NT2/D1 (cell line): ENCODE results near the gene FYCO1.

Source experiments
- DNase-seq: peaks from one replicate; pipeline ENCODE4 v3.0.0-alpha.2; 2011; ENCODE audit warnings: low read depth, low spot score
- H3K27me3 ChIP-seq: 2 replicates; pipeline ENCODE4 v1.6.0; 2011; ENCODE audit warnings: mild to moderate bottlenecking; ENCODE audit not compliant: insufficient read length, insufficient read depth
- H3K36me3 ChIP-seq: 2 replicates; pipeline ENCODE4 v1.6.1; 2011; ENCODE audit warnings: mild to moderate bottlenecking, low read length, mixed read lengths; ENCODE audit not compliant: insufficient read depth, insufficient read length
- H3K4me1 ChIP-seq: 2 replicates; pipeline ENCODE4 v1.5.1; 2011; ENCODE audit not compliant: insufficient read depth, insufficient read length
- H3K4me3 ChIP-seq: 2 replicates; pipeline ENCODE4 v1.5.1; 2011; ENCODE audit warnings: low read depth; ENCODE audit not compliant: insufficient read length
- H3K9ac ChIP-seq: 2 replicates; pipeline ENCODE4 v1.6.0; 2011; ENCODE audit warnings: low read depth; ENCODE audit not compliant: insufficient read length
- H3K9me3 ChIP-seq: 2 replicates; pipeline ENCODE4 v1.5.1; 2011; ENCODE audit warnings: mild to moderate bottlenecking, low read length; ENCODE audit not compliant: insufficient read depth
- SUZ12 ChIP-seq: IDR thresholded peaks from 2 replicates; pipeline ENCODE4 v1.6.1; 2011; ENCODE audit not compliant: insufficient read length, insufficient read depth; ENCODE audit errors: extremely low read depth
- YY1 ChIP-seq: IDR thresholded peaks from 2 replicates; pipeline ENCODE4 v1.6.1; 2011; ENCODE audit not compliant: insufficient read length, insufficient read depth
- ZNF274 ChIP-seq: IDR thresholded peaks from 2 replicates; pipeline ENCODE4 v1.6.1; 2011; ENCODE audit warnings: mild to moderate bottlenecking, low read depth, low read length

Gene FYCO1

GRCh38 chr3:45887285-45887684 is 108.3 kb downstream of the FYCO1 start:
- Histone ChIP-seq H3K9me3 (no peaks in the 10 kb centered on the region), H3K4me3 (no peak overlapping the region), H3K27me3 (peaks cover 10% of the 10 kb centered on the region), H3K9ac (no peak overlapping the region), H3K36me3 (no peaks in the 10 kb centered on the region), H3K4me1 (peaks cover 9% of the 10 kb centered on the region)
- DNase-seq = no peak
- TF ChIP-seq YY1 (no peak), ZNF274 (no peak), SUZ12 (no peak)

GRCh38 chr3:45885979-45886705 is 109.5 kb downstream of the FYCO1 start, which contains the start of gene CCR9:
Gene CCR9, plus strand, starts transcription at chr3:45886543. Its CDS starts 8,391 bp downstream, at chr3:45894934.
- Histone ChIP-seq H3K9me3 (no peaks in the 10 kb centered on the region), H3K4me3 (no peak within 1 kb of the TSS), H3K27me3 (peaks cover 10% of the 10 kb centered on the region), H3K4me1 (peaks cover 9% of the 10 kb centered on the region), H3K36me3 (no peaks in the 10 kb centered on the region), H3K9ac (no peak within 1 kb of the TSS)
- TF ChIP-seq SUZ12 (no peak), YY1 (no peak), ZNF274 (no peak)
- no peak for DNase-seq

GRCh38 chr3:45884368-45885201 is 111.0 kb downstream of the FYCO1 start:
- TF ChIP-seq SUZ12 = no peak
- TF ChIP-seq YY1 = no peak
- TF ChIP-seq ZNF274 = no peak
- no peaks in the 10 kb centered on the region for H3K9me3 ChIP-seq
- no peak overlapping the region for H3K4me3 ChIP-seq
- H3K4me1 ChIP-seq = peaks cover 9% of the 10 kb centered on the region
- DNase-seq = no peak
- no peaks in the 10 kb centered on the region for H3K36me3 ChIP-seq
- peaks cover 10% of the 10 kb centered on the region for H3K27me3 ChIP-seq
- no peak overlapping the region for H3K9ac ChIP-seq

- TF ChIP-seq YY1 (no peak), SUZ12 (no peak), ZNF274 (no peak)
- H3K27me3 ChIP-seq = peaks cover 10% of the 10 kb centered on the region
- no peak overlapping the region for H3K9ac ChIP-seq
- DNase-seq = no peak
- H3K9me3 ChIP-seq = no peaks in the 10 kb centered on the region
- peaks cover 7% of the 10 kb centered on the region for H3K4me1 ChIP-seq
- no peak overlapping the region for H3K4me3 ChIP-seq
- no peaks in the 10 kb centered on the region for H3K36me3 ChIP-seq
These were observed 114.3 kb downstream of the FYCO1 start for GRCh38 chr3:45881078-45882022.

GRCh38 chr3:45880725-45881077 is 114.9 kb downstream of the FYCO1 start:
- H3K9ac ChIP-seq = no peak overlapping the region
- no peaks in the 10 kb centered on the region for H3K36me3 ChIP-seq
- H3K9me3 ChIP-seq = no peaks in the 10 kb centered on the region
- H3K4me1 ChIP-seq = peaks cover under 1% of the 10 kb centered on the region
- TF ChIP-seq YY1 = no peak
- no peak for TF ChIP-seq SUZ12
- TF ChIP-seq ZNF274 = no peak
- peaks cover 10% of the 10 kb centered on the region for H3K27me3 ChIP-seq
- DNase-seq = no peak
- H3K4me3 ChIP-seq = no peak overlapping the region

- Histone ChIP-seq H3K9me3 (peaks cover 4% of the 10 kb centered on the region; the same call in 1 of the 2 replicates), H3K27me3 (no peaks in the 10 kb centered on the region), H3K9ac (no peak overlapping the region), H3K36me3 (no peaks in the 10 kb centered on the region), H3K4me1 (no peaks in the 10 kb centered on the region), H3K4me3 (no peak overlapping the region)
- TF ChIP-seq YY1 (no peak), SUZ12 (no peak), ZNF274 (no peak)
- no peak for DNase-seq
These were observed 117.5 kb downstream of the FYCO1 start for GRCh38 chr3:45878124-45878523.
